ENCODE data around the gene ZBED4.

DNA sequence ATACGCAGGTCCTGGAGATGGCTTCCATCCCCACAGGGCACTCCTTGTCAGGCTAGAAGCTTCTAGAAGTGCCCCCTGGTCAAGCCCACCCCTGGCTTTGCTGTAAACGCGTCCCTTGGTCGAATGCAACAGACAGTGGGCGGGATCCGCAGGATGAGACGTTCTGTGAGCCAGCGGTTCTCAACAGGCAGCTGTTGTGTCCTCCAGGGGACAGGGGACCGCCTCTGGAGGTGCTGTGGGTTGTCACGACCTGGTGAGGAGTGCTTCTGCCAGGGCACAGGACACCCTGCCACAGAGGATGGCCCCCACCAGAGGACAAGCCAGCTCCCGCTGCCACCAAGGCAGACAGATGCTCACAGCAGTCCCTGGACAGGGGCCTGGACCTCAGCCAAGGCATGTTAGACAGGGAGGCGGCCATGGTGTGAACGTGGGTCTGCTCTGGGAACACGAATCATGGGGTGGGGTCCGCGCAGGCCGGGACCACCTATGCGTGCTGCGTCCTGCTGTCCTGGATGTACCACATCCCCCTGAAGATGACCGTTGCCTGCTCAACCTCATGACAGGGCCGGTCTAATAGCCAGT is 76.4 kb downstream of the ZBED4 start:
- TF ChIP-seq POLR2A (IDR thresholded peaks at IDR 0.05; ENCODE audit: low read length) (no peak), GATA1 (IDR thresholded peaks at IDR 0.05; ENCODE audit: low read depth, low read length) (no peak)
